GM19452 (cell line): ENCODE results near the gene EFCAB12.
"Not testable (repeated sequence)": the region's sequence is repeated elsewhere in the genome, so short reads cannot be mapped to it uniquely, and the experiment has no call there.

ENCODE experiments used
- ATAC-seq: cut with Tn5 transposase; IDR thresholded peaks from one replicate; pipeline ENCODE4 v1.9.1; 2021; ENCODE audit not compliant: unreplicated experiment

The EFCAB12 gene

GRCh38 chr3:129421988-129422745 is 6.3 kb downstream of the EFCAB12 start:
- ATAC-seq, result no peak

GRCh38 chr3:129421236-129421883 is 7.1 kb downstream of the EFCAB12 start:
- no peak for ATAC-seq

GRCh38 chr3:129419476-129419875 is 9.0 kb downstream of the EFCAB12 start:
- no peak for ATAC-seq

- no peak for ATAC-seq
These were observed 10.1 kb downstream of the EFCAB12 start for GRCh38 chr3:129418041-129418973.

GRCh38 chr3:129417326-129417725 is 11.1 kb downstream of the EFCAB12 start:
- no peak for ATAC-seq

GRCh38 chr3:129416415-129416814 is 12.0 kb downstream of the EFCAB12 start:
- no peak for ATAC-seq

GRCh38 chr3:129415830-129416229 is 12.6 kb downstream of the EFCAB12 start:
- no peak for ATAC-seq

- no peak for ATAC-seq
These were observed 13.1 kb downstream of the EFCAB12 start for GRCh38 chr3:129415378-129415777.

GRCh38 chr3:129413687-129414506 is 14.5 kb downstream of the EFCAB12 start:
- peak; percentile 77 for ATAC-seq

GRCh38 chr3:129413238-129413637 is 15.2 kb downstream of the EFCAB12 start:
- ATAC-seq, result not testable (repeated sequence)

GRCh38 chr3:129412542-129413198 is 15.8 kb downstream of the EFCAB12 start:
- no peak for ATAC-seq

GRCh38 chr3:129410971-129411370 is 17.5 kb downstream of the EFCAB12 start:
- ATAC-seq, result no peak

- no peak for ATAC-seq
These were observed 18.9 kb downstream of the EFCAB12 start for GRCh38 chr3:129409541-129409940.

- peak; percentile 55 for ATAC-seq
These were observed 23.8 kb downstream of the EFCAB12 start for GRCh38 chr3:129404610-129405009.

GRCh38 chr3:129404130-129404529 is 24.3 kb downstream of the EFCAB12 start:
- no peak for ATAC-seq

GRCh38 chr3:129403450-129403849 is 25.0 kb downstream of the EFCAB12 start:
- no peak for ATAC-seq

- no peak for ATAC-seq
These were observed 25.8 kb downstream of the EFCAB12 start for GRCh38 chr3:129402616-129403015.

GRCh38 chr3:129402210-129402609 is 26.2 kb downstream of the EFCAB12 start:
- no peak for ATAC-seq

- no peak for ATAC-seq
These were observed 28.5 kb downstream of the EFCAB12 start for GRCh38 chr3:129399895-129400357.
